Measurements from ENCODE around the gene RAD51B. TPM values are rescaled to one million over a fixed set of nuclear protein-coding genes. Genes with fewer than 3 reads are reported as not detected.
A peak's percentile ranks its signal among the peaks of the same experiment; 100 is the strongest.

Gene RAD51B
- polyA plus RNA-seq, 3 donors: 3.6 to 11.6 (median 9.4) TPM

DNA sequence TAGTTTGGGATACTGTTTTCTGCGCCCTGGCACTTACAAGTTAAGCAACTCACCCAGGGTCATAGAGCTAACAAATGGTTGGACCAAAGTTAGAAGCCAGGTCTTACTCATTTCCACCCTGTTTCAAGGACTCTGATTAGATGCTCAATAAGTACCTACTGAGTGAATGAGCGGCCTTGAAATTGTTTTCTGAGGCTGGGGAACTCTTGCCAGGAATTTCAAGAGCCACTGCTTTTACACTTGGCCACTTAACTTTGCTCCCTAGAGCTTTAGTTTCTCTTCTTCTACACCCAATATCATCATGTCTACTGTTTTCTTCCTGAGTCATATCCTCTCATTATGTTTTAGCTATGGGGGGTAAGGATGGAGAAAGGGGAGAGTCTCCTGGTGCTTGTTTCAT lies 541.7 kb downstream of the RAD51B start:
- intact Hi-C loops (cut with micrococcal nuclease): no loop called here
- H3K9me3 Mint-ChIP-seq: peaks cover 0 to 4% (median 2%) of the 10 kb centered on the region in 7 donors
- Histone ChIP-seq H3K79me2 (ENCODE audit: insufficient read depth, low read length) (no peaks in the 10 kb centered on the region), H3K9ac (ENCODE audit: insufficient read depth, low read length, poor library complexity, severe bottlenecking) (no peak overlapping the region), H3K27ac (ENCODE audit: low read depth in 1 of 2, low read length in 2 of 2) (no peak overlapping the region), H3K4me1 (ENCODE audit: control insufficient read depth in 1 of 2, insufficient read depth in 2 of 2, low read length in 2 of 2) (peaks cover 37 to 42% of the 10 kb centered on the region in 2 donors), H3K4me2 (replicated peaks; ENCODE audit: extremely low read depth, low read length, poor library complexity, severe bottlenecking) (no peak overlapping the region), H3K36me3 (replicated peaks in 1 of 2; ENCODE audit: control insufficient read depth in 1 of 2, insufficient read depth in 2 of 2, low read length in 2 of 2) (no peaks in the 10 kb centered on the region), H3K9me3 (replicated peaks in 1 of 2; ENCODE audit: control insufficient read depth in 1 of 2, insufficient read depth in 1 of 2, low read length in 2 of 2) (no peaks in the 10 kb centered on the region), H3K4me3 (replicated peaks in 1 of 3; ENCODE audit: low read depth in 2 of 3, low read length in 3 of 3) (no peak overlapping the region), H3K27me3 (ENCODE audit: control insufficient read depth in 2 of 2, insufficient read depth in 2 of 2, low read length in 2 of 2) (no peaks in the 10 kb centered on the region), H4K20me1 (ENCODE audit: insufficient read depth, low read length) (no peaks in the 10 kb centered on the region), H2AFZ (ENCODE audit: insufficient read depth, low read depth, low read length, poor library complexity, severe bottlenecking) (no peak overlapping the region)
- DNase-seq: no peak
- TF ChIP-seq, protein P1, sequence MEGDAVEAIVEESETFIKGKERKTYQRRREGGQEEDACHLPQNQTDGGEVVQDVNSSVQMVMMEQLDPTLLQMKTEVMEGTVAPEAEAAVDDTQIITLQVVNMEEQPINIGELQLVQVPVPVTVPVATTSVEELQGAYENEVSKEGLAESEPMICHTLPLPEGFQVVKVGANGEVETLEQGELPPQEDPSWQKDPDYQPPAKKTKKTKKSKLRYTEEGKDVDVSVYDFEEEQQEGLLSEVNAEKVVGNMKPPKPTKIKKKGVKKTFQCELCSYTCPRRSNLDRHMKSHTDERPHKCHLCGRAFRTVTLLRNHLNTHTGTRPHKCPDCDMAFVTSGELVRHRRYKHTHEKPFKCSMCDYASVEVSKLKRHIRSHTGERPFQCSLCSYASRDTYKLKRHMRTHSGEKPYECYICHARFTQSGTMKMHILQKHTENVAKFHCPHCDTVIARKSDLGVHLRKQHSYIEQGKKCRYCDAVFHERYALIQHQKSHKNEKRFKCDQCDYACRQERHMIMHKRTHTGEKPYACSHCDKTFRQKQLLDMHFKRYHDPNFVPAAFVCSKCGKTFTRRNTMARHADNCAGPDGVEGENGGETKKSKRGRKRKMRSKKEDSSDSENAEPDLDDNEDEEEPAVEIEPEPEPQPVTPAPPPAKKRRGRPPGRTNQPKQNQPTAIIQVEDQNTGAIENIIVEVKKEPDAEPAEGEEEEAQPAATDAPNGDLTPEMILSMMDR (IDR thresholded peaks at IDR 0.05): no peak
- 100% methylated on average over 2 of the region's 2 CpGs for WGBS (ENCODE audit: insufficient coverage)
- H3K4me3 Mint-ChIP-seq: no peak overlapping the region
- peak overlapping the region in 1 of 7 donors; percentile 12 for H3K27ac Mint-ChIP-seq
- H3K36me3 Mint-ChIP-seq: peaks cover 3 to 6% of the 10 kb centered on the region in 2 donors
- H3K27me3 Mint-ChIP-seq (ENCODE audit: low read depth in 3 of 3): peaks cover 0 to 1% (median 0%) of the 10 kb centered on the region in 3 donors
- peaks cover 48% of the 10 kb centered on the region for H3K4me1 Mint-ChIP-seq

DNA sequence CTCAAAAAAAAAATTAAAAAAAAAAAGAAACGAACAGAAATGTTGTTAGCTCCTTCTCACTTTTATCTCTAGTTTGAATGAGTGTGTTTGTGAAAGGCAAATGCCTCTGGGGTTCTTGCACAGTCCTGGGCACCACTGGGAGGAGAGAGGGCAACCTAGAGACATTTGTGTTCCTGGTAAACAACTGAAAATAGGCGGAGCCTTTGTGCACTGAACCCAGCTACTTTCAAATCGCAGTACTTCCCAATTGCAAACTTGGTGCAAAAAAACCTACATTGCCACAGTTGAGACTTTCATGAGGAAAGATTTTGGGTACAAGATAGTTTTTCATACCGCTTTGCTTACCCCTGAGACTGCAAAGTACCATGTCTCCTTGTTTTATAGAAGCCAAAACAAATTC lies 543.3 kb downstream of the RAD51B start:
- TF ChIP-seq, protein P1 (IDR thresholded peaks at IDR 0.05): no peak
- Histone ChIP-seq H3K4me3 (replicated peaks in 1 of 3; ENCODE audit: low read depth in 2 of 3, low read length in 3 of 3) (peak overlapping the region in 1 of 3 experiments; percentile 45), H3K4me1 (ENCODE audit: control insufficient read depth in 1 of 2, insufficient read depth in 2 of 2, low read length in 2 of 2) (peaks cover 43 to 48% of the 10 kb centered on the region in 2 donors), H3K27ac (ENCODE audit: low read depth in 1 of 2, low read length in 2 of 2) (peak overlapping the region; percentile 14 to 79), H3K9ac (ENCODE audit: insufficient read depth, low read length, poor library complexity, severe bottlenecking) (no peak overlapping the region), H3K4me2 (replicated peaks; ENCODE audit: extremely low read depth, low read length, poor library complexity, severe bottlenecking) (peak overlapping the region; percentile 40), H3K36me3 (replicated peaks in 1 of 2; ENCODE audit: control insufficient read depth in 1 of 2, insufficient read depth in 2 of 2, low read length in 2 of 2) (no peaks in the 10 kb centered on the region), H2AFZ (ENCODE audit: insufficient read depth, low read depth, low read length, poor library complexity, severe bottlenecking) (no peak overlapping the region), H3K9me3 (replicated peaks in 1 of 2; ENCODE audit: control insufficient read depth in 1 of 2, insufficient read depth in 1 of 2, low read length in 2 of 2) (no peaks in the 10 kb centered on the region), H4K20me1 (ENCODE audit: insufficient read depth, low read length) (no peaks in the 10 kb centered on the region), H3K79me2 (ENCODE audit: insufficient read depth, low read length) (no peaks in the 10 kb centered on the region), H3K27me3 (ENCODE audit: control insufficient read depth in 2 of 2, insufficient read depth in 2 of 2, low read length in 2 of 2) (no peaks in the 10 kb centered on the region)
- Mint-ChIP-seq H3K27ac (peak overlapping the region; percentile 46 to 89 (median 84)), H3K9me3 (peaks cover 0 to 4% (median 2%) of the 10 kb centered on the region in 7 donors), H3K4me3 (peak overlapping the region in 1 of 2 donors; percentile 51), H3K4me1 (peaks cover 57% of the 10 kb centered on the region), H3K36me3 (peaks cover 0 to 6% of the 10 kb centered on the region in 2 donors), H3K27me3 (ENCODE audit: low read depth in 3 of 3) (peaks cover 0 to 1% (median 0%) of the 10 kb centered on the region in 3 donors)
- WGBS (ENCODE audit: insufficient coverage): no CpG with 5 or more reads among the region's 4 CpGs
- peak in 2 of 3 donors; percentile 41 to 47 for DNase-seq
- intact Hi-C loops (cut with micrococcal nuclease): no loop called here
